CD4-positive, alpha-beta T cell (primary cell): ENCODE results near the gene GH2. TPM values are rescaled to one million over a fixed set of nuclear protein-coding genes. Genes with fewer than 3 reads are reported as not detected.

ENCODE experiments used
- ATAC-seq: fragments of 200-7000 bp; cut with Tn5 transposase; one replicate; pipeline ENCODE4 v1.10.0; 2022; ENCODE audit warnings: mild to moderate bottlenecking; ENCODE audit not compliant: poor library complexity
- CTCF ChIA-PET: fragments of 350-600 bp; sonication (Branson Sonifier 250); formaldehyde crosslinking; loops from one replicate; lab custom pipeline; 2021; ENCODE audit warnings: antibody characterized with exemption, inconsistent platforms; lab: Charles Lee
- POLR2A ChIA-PET: fragments of 350-600 bp; sonication (Branson Sonifier 250); formaldehyde crosslinking; loops from one replicate; lab custom pipeline; 2021; ENCODE audit warnings: antibody characterized with exemption, inconsistent platforms; lab: Charles Lee
- DNase-seq, 14 experiments: peaks; one replicate each; pipeline ENCODE4 v3.0.0-alpha.2; 2013 to 2020; ENCODE audit warnings: mixed read lengths in 2 of 14
- H3K27ac ChIP-seq, 2 donors: one replicate each; pipeline versions ENCODE4 v1.5.1 to v1.7.0; 2013; ENCODE audit warnings: low read length in 2 of 2, low read depth in 1 of 2, mild to moderate bottlenecking in 1 of 2
- H3K27me3 ChIP-seq, 2 experiments: 1 replicate in 1 of 2; 2 replicates in 1 of 2; pipeline versions ENCODE4 v1.6.1 to v1.7.0; 2013; ENCODE audit warnings: low read length in 2 of 2, control low read depth in 1 of 2, mild to moderate bottlenecking in 1 of 2, moderate library complexity in 1 of 2; ENCODE audit not compliant: insufficient read depth in 2 of 2, control insufficient read depth in 1 of 2
- H3K36me3 ChIP-seq: one replicate; pipeline ENCODE4 v1.6.1; 2013; ENCODE audit warnings: low read length, control low read depth; ENCODE audit not compliant: insufficient read depth
- H3K4me1 ChIP-seq: one replicate; pipeline ENCODE4 v1.6.1; 2013; ENCODE audit warnings: low read length, control low read depth; ENCODE audit not compliant: insufficient read depth
- H3K4me3 ChIP-seq: one replicate; pipeline ENCODE4 v1.5.1; 2013; ENCODE audit warnings: mild to moderate bottlenecking, low read length, moderate library complexity
- H3K9me3 ChIP-seq, 2 experiments: 1 replicate in 1 of 2; 2 replicates in 1 of 2; pipeline versions ENCODE4 v1.6.1 to v1.7.0; 2013; ENCODE audit warnings: low read length in 2 of 2, mild to moderate bottlenecking in 2 of 2, control low read depth in 1 of 2, moderate library complexity in 1 of 2; ENCODE audit not compliant: control insufficient read depth in 1 of 2, insufficient read depth in 1 of 2
- H3K27ac Mint-ChIP-seq: one replicate; pipeline ENCODE4 v1.8.0; 2020; ENCODE audit warnings: mixed read lengths
- H3K27me3 Mint-ChIP-seq: one replicate; pipeline ENCODE4 v1.8.0; 2021; ENCODE audit warnings: mixed read lengths
- H3K36me3 Mint-ChIP-seq: one replicate; pipeline ENCODE4 v1.8.0; 2021; ENCODE audit warnings: low read depth, mixed read lengths
- H3K4me1 Mint-ChIP-seq: one replicate; pipeline ENCODE4 v1.8.0; 2021; ENCODE audit warnings: low read depth, mixed read lengths
- H3K4me3 Mint-ChIP-seq: one replicate; pipeline ENCODE4 v1.8.0; 2020; ENCODE audit warnings: mild to moderate bottlenecking, mixed read lengths
- H3K9me3 Mint-ChIP-seq: one replicate; pipeline ENCODE4 v1.8.0; 2020; ENCODE audit warnings: mixed read lengths
- CTCF ChIP-seq: fragments of 200-600 bp; IDR thresholded peaks from one replicate; pipeline ENCODE4 v1.8.0; 2022; ENCODE audit warnings: antibody characterized with exemption, mild to moderate bottlenecking
- intact Hi-C, 2 experiments: fragments of 100-400 bp; cut with DNase I in 1 of 2; cut with micrococcal nuclease in 1 of 2; formaldehyde crosslinking; loops; one replicate each; pipeline versions ENCODE4 v1.15.1 to v1.9.0; 2023 to 2025; cut with DNase I, micrococcal nuclease
- total RNA-seq, 174 experiments: library from RNA in 2 of 174; stranded (reverse) in 2 of 174; gene quantifications; one replicate each; pipeline ENCODE4 v1.2.3 and lab custom pipeline; 2021 to 2026

Gene GH2
- total RNA-seq, 2 experiments from 2014 or later: not detected

DNA sequence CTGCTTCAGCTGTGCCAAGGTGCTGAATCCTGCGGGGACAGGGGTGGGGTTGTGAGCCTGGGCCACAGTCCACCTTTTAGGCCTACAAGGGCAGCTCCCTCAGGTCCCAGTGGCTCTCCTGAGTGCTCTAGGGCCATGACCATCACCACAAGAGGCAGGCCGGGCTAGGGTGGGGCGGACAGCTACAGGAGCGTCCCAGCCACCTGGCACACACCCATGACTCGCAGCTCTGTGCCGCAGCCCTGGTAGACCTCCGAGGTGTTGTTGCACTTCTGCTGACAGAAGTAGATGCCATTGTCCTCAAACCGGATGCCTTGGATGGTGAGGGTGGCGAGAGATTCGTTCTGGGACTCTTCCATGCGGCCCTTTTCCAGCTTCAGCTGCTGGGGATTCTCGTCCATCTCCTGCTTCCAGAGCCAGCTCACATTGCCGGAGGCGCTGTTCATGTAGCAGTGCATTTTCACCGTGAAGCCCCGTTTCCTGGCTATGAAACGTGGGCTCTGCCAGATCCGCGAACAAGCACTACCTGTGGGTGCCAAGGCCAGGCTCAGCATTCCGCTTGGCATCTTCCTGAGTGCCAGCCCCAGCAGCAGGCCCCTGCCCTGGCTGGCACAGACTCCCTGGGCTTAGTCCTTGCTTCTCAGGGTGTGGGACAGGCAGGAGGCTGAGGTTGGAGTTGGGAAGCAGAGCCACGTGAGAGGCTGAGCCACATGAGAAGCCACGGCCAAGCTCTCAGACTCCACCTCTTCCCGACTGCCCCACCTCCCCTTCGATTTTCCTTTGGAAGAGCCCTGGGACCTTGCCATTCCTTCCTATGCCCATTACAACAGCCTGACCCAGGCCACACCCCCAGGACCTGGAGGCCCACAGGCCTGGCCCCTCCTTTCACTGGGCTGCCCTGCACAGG, 48.4 kb upstream of the GH2 start:
- H3K27me3 ChIP-seq: no peaks in the 10 kb centered on the region
- peaks cover 33% of the 10 kb centered on the region for H3K4me1 ChIP-seq
- Mint-ChIP-seq H3K27me3 (no peaks in the 10 kb centered on the region), H3K36me3 (peaks cover 10% of the 10 kb centered on the region), H3K9me3 (no peaks in the 10 kb centered on the region), H3K27ac (peak overlapping the region; percentile 92), H3K4me3 (peak overlapping the region; percentile 92), H3K4me1 (peaks cover 26% of the 10 kb centered on the region)
- DNase-seq: no peak
- intact Hi-C loops: loop anchor here in 1 of 2 experiments (5.0 kb wide), 1 partner anchor 57 kb away; no protein-coding TSS in a partner anchor
- H3K36me3 ChIP-seq: peaks cover 25% of the 10 kb centered on the region
- TF ChIP-seq CTCF: no peak
- H3K9me3 ChIP-seq: no peaks in the 10 kb centered on the region
- ChIA-PET CTCF (interaction anchor here (0.6 to 1.8 kb wide), 4 partner anchors 11 to 96 kb away, joined by 3 to 5 read pairs (median 3); no protein-coding TSS in a partner anchor), POLR2A (interaction anchor here (0.8 kb wide), 1 partner anchor 68 kb away, joined by 3 read pairs; the partner anchor contains the start of gene PRR29)
- ATAC-seq: no peak
- H3K27ac ChIP-seq: peak overlapping the region in 1 of 2 donors; percentile 63
- no peak overlapping the region for H3K4me3 ChIP-seq

DNA sequence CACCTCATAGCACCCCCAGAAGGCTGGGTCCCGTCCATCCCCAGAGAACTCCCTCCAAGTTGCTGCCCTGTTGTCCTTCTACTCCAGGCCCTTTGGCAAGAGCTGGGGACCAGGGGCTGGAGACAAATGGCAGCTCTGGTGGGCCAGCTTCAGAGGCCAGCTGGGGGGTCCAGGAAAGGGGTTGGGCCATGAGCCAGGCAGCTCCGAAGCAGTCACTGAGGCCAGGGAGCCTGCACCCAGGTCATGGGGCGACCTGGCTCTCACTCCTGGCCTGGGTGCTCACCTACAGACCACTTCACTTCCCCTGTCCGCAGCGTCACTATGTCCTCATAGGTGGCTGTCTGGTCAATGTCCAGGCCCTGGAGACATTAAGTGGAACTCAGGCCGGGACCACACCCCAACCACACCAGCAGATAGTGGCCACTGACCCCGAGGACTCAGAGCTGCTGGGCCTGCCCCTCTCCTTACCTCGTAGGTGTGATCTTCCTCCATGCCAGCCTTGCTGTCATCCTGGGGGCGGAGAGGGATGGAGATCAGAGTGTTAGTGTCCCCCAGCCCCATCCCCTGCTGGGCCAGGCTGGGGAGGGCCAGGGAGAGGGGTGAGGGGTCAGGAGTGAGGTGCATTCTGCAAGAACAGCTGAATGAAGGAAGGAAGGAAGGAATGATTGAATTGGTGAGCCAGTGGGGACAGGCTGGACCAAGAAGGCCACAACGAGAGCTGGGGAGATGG, 47.4 kb upstream of the GH2 start:
- Histone ChIP-seq H3K27ac (no peak overlapping the region), H3K4me1 (peaks cover 33% of the 10 kb centered on the region), H3K27me3 (no peaks in the 10 kb centered on the region), H3K36me3 (peaks cover 25% of the 10 kb centered on the region), H3K4me3 (no peak overlapping the region), H3K9me3 (no peaks in the 10 kb centered on the region)
- Mint-ChIP-seq H3K27ac (no peak overlapping the region), H3K36me3 (peaks cover 10% of the 10 kb centered on the region), H3K27me3 (no peaks in the 10 kb centered on the region), H3K4me1 (peaks cover 26% of the 10 kb centered on the region), H3K4me3 (peak overlapping the region; percentile 25), H3K9me3 (no peaks in the 10 kb centered on the region)
- intact Hi-C loops: no loop called here
- no peak for TF ChIP-seq CTCF
- CTCF ChIA-PET: interaction anchor here (1.3 to 2.2 kb wide), 3 partner anchors 10 to 113 kb away, joined by 3 to 8 read pairs (median 5); no protein-coding TSS in a partner anchor
- POLR2A ChIA-PET: no interaction called here
- no peak for ATAC-seq
- no peak for DNase-seq

DNA sequence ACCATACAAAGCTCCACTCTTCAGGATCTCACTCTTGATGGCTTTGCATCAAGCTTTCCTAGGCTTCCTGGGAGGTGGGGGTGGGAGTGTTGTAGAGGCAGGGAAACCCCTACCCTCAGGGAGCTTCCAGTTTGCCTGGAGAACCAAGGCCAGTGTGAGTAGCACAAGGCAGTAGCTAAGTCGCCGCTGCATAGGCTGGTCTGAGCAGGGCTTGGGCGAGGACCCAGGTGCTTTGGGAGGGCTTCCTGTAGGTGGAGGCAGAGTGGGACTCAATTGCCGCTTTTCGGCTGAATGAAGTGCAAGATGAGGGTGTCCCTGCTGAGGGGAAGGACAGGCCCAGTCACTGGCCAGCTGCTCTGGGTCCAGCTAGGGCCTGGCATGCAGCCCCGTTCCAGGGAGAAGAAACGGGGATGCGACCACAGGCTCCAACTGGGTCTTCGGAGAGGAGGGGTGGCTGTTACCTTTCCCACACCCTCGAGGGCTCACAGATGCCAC, 46.5 kb upstream of the GH2 start:
- ChIA-PET POLR2A (interaction anchor here (0.6 to 1.0 kb wide), 2 partner anchors 92 to 217 kb away, joined by 4 read pairs; no protein-coding TSS in a partner anchor), CTCF (interaction anchor here (0.8 to 2.2 kb wide), 3 partner anchors 18 to 114 kb away, joined by 3 to 8 read pairs (median 3); no protein-coding TSS in a partner anchor)
- H3K4me1 Mint-ChIP-seq: peaks cover 26% of the 10 kb centered on the region
- ATAC-seq (no peak), DNase-seq (no peak)
- no peaks in the 10 kb centered on the region for H3K9me3 Mint-ChIP-seq
- H3K36me3 ChIP-seq: peaks cover 25% of the 10 kb centered on the region
- H3K4me3 Mint-ChIP-seq: no peak overlapping the region
- H3K4me1 ChIP-seq: peaks cover 30% of the 10 kb centered on the region
- TF ChIP-seq CTCF: no peak
- no peaks in the 10 kb centered on the region for H3K9me3 ChIP-seq
- H3K27me3 Mint-ChIP-seq: no peaks in the 10 kb centered on the region
- peak overlapping the region in 1 of 2 donors; percentile 2 for H3K27ac ChIP-seq
- no peak overlapping the region for H3K4me3 ChIP-seq
- intact Hi-C loops: no loop called here
- H3K36me3 Mint-ChIP-seq: peaks cover 10% of the 10 kb centered on the region
- H3K27me3 ChIP-seq: no peaks in the 10 kb centered on the region
- H3K27ac Mint-ChIP-seq: no peak overlapping the region
